Subcutaneous abdominal adipose tissue (tissue), 5 donors: ENCODE data around the gene TREX2.

Experiments used
- H3K27ac ChIP-seq: one replicate; pipeline ENCODE4 v1.7.0; 2013; ENCODE audit warnings: low read depth, mild to moderate bottlenecking, inconsistent platforms, low read length, moderate library complexity
- H3K27me3 ChIP-seq, 5 donors: one replicate each; pipeline ENCODE4 v1.7.0; 2013; ENCODE audit warnings: low read length in 5 of 5, inconsistent platforms in 1 of 5; ENCODE audit not compliant: control insufficient read depth in 5 of 5, insufficient read depth in 4 of 5
- H3K36me3 ChIP-seq, 5 donors: one replicate each; pipeline ENCODE4 v1.7.0; 2013; ENCODE audit warnings: low read length in 5 of 5; ENCODE audit not compliant: control insufficient read depth in 5 of 5, insufficient read depth in 5 of 5
- H3K4me1 ChIP-seq, 5 donors: one replicate each; pipeline ENCODE4 v1.7.0; 2013; ENCODE audit warnings: low read length in 5 of 5, mild to moderate bottlenecking in 3 of 5, moderate library complexity in 1 of 5; ENCODE audit not compliant: control insufficient read depth in 5 of 5, insufficient read depth in 5 of 5
- H3K4me3 ChIP-seq, 5 donors: one replicate each; pipeline ENCODE4 v1.7.0; 2013; ENCODE audit warnings: low read length in 5 of 5, low read depth in 1 of 5
- H3K9ac ChIP-seq, 5 donors: one replicate each; pipeline ENCODE4 v1.7.0; 2013; ENCODE audit warnings: low read length in 5 of 5, mild to moderate bottlenecking in 4 of 5, moderate library complexity in 3 of 5
- H3K9me3 ChIP-seq, 5 donors: one replicate each; pipeline ENCODE4 v1.7.0; 2013; ENCODE audit warnings: low read length in 5 of 5; ENCODE audit not compliant: control insufficient read depth in 5 of 5
- donor health status: healthy.
- donor health status: healthy.
- donor health status: healthy.
- donor health status: healthy.
- donor health status: healthy.

The TREX2 gene

DNA sequence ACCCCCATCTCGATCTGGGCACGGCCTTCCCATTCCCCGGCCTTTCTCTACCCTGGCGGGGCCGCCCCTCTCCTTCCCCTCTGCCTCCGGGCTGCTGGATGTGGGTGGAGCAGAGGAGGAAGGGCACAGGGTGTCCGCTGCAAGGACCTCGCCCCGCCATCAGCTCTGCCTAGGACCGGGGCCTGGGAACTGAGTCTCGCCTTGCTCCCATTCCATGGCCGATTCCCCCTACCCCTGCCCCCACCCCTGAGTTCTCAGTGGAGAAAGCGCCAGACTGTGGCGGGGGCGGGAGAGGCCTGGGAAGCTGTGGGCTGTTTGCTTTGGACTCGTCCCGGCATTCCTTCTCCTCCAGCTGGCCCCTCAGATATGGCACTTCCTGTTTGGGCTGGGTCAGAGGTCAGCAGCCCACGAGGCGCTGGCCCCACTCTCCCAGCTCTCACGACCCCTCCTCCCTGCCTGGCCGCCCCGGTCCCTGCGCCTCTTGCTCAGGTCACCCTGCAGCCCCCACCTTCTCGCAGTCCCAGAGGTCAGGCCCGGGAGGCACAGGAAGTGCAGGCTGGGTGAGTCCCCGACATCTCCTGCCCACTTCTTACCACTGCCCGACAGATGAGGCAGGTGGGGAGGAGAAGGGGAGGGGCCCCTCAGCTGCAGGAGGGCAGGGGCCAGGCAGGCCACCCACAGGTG is 42.5 kb upstream of the TREX2 start:
- H3K9me3 ChIP-seq = peaks cover 0 to 3% (median 0%) of the 10 kb centered on the region in 5 donors
- no peaks in the 10 kb centered on the region for H3K36me3 ChIP-seq
- peaks cover 10 to 18% (median 15%) of the 10 kb centered on the region in 5 donors for H3K27me3 ChIP-seq
- H3K27ac ChIP-seq = no peak overlapping the region
- H3K9ac ChIP-seq = no peak overlapping the region
- no peak overlapping the region for H3K4me3 ChIP-seq
- peaks cover 0 to 25% (median 10%) of the 10 kb centered on the region in 5 donors for H3K4me1 ChIP-seq

DNA sequence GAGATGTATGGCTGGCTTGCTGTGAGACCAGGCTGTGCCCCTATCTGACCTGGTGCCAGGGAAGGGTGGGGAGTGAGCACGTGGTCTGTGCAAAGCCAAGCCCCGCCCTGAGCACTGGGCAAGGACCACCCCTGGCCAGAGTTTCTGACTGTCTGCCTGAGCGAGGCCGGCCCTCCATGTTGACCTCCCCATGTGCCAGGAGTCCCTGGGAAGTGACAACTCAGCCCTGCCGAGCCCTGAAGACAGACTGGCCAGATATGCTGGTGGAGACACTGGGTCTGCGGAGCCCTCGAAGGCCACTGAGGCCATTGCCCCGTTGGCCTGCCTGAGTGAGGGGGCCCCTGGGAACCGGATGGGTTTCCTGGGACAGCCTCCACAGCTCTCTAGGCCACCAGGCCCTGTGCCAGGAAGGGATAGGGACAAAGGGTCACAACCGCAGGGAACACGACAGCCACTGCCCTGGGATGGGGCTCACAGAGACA is 41.8 kb upstream of the TREX2 start:
- Histone ChIP-seq H3K27me3 (peaks cover 13 to 22% (median 15%) of the 10 kb centered on the region in 5 donors), H3K9me3 (no peaks in the 10 kb centered on the region), H3K4me3 (no peak overlapping the region), H3K9ac (no peak overlapping the region), H3K36me3 (no peaks in the 10 kb centered on the region), H3K27ac (no peak overlapping the region), H3K4me1 (peaks cover 0 to 25% (median 10%) of the 10 kb centered on the region in 5 donors)

DNA sequence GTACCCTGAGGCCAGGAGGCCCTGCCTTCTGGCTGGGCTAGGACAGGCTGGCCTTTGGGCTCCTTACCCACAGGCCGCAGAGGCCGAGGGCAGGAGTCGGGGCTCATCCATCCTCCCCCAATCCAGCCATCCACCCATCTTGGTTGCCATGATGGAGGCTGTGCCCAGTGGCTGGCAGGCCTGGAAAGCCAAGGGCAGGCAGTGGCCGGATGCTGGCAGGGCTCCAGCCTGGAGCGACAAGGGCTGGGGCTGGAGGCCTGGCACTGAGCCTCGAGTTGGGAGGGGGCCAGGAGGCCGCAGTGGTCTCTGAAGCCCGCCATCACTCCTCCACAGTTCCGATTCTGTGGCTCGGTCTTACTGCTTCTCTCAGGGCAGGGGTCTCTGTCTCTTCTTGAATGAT is 40.3 kb upstream of the TREX2 start:
- Histone ChIP-seq H3K4me3 (no peak overlapping the region), H3K36me3 (no peaks in the 10 kb centered on the region), H3K9ac (no peak overlapping the region), H3K9me3 (no peaks in the 10 kb centered on the region), H3K27ac (no peak overlapping the region), H3K27me3 (peaks cover 8 to 30% (median 13%) of the 10 kb centered on the region in 5 donors), H3K4me1 (peaks cover 0 to 18% (median 10%) of the 10 kb centered on the region in 5 donors)

DNA sequence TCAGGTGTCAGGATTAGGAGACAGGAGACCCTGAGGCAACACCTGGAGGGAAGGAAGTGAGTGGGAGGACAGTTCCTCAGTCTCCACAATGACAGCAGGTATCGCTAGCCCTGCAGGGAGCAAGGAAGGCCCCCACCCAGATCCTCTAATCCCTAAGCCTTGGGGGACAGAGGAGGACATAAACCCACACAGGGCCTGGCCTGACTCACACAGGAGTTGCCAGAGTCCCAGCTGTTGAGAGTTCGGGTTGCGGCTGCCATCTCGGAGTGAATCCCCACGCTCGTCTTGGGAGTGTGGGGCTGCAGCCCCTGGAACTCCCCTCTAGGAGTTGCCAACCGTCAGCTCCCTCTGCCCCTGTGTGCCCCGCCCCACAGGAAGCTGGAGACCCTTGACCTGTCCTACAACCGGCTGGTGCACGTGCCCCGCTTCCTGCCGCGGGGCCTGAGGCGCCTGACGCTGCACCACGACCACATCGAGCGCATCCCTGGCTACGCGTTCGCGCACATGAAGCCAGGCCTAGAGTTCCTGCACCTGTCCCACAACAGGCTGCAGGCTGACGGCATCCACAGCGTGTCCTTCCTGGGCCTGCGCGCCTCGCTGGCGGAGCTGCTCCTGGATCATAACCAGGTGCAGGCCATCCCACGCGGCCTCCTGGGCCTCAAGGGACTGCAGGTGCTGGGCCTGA is 39.7 kb upstream of the TREX2 start:
- H3K27me3 ChIP-seq = peaks cover 13 to 36% (median 14%) of the 10 kb centered on the region in 5 donors
- no peak overlapping the region for H3K9ac ChIP-seq
- no peaks in the 10 kb centered on the region for H3K36me3 ChIP-seq
- no peak overlapping the region for H3K4me3 ChIP-seq
- no peaks in the 10 kb centered on the region for H3K9me3 ChIP-seq
- peaks cover 0 to 18% (median 10%) of the 10 kb centered on the region in 5 donors for H3K4me1 ChIP-seq
- H3K27ac ChIP-seq = no peak overlapping the region

DNA sequence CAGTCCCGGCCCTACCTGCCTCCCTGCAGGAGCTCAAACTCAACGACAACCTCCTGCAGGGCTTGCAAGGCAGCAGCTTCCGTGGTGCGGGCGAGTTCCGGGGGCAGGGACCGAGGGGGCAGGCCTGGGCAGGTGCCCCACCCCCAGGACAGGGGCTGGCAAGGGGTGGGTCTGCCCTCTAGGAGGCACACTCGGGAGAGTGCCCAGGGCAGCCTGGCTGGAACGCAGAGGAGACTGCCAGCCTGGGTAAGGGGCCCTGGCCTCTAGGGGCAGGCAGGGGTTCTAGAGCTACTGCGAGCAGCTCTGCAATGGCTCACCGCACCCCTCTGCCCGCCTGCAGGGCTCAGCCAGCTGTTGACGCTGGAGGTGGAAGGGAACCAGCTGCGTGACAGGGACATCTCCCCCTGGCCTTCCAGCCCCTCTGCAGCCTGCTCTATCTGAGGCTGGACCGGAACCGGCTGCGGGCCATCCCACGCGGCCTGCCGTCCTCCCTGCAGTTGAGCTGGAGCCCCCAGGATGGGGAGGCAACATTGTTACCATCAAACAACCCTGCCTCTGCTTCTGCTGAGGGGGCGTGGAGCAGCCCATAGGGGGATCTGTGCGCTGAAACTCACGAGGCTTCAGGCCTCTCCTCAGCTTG is 36.6 kb upstream of the TREX2 start:
- H3K9me3 ChIP-seq = peaks cover 0 to 2% (median 0%) of the 10 kb centered on the region in 5 donors
- peaks cover 13 to 52% (median 31%) of the 10 kb centered on the region in 5 donors for H3K27me3 ChIP-seq
- H3K4me3 ChIP-seq = no peak overlapping the region
- H3K36me3 ChIP-seq = no peaks in the 10 kb centered on the region
- H3K9ac ChIP-seq = no peak overlapping the region
- H3K27ac ChIP-seq = no peak overlapping the region
- peaks cover 0 to 4% (median 2%) of the 10 kb centered on the region in 5 donors for H3K4me1 ChIP-seq

DNA sequence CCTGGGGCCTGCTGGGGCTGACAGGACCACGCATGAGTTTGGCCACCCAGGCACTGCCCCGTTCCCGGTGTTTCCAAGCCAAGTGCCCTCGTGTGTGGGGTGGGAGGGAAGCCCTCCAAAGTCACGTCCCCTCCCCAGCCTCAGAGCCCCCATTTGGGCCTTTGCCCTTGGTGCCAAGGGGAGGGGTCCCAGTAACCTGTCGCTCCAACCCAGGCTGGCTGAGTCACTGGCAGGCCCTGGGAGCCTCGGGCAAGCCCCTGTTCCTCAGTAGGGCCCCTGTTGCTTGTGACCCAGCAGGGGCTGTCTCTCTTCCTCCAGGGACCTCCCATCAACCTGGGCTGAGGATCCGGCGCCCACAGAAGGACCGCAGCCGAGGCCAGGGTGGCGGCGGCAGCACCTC is 35.2 kb upstream of the TREX2 start:
- Histone ChIP-seq H3K27ac (no peak overlapping the region), H3K4me3 (no peak overlapping the region), H3K9ac (no peak overlapping the region), H3K27me3 (peaks cover 21 to 58% (median 26%) of the 10 kb centered on the region in 5 donors), H3K4me1 (peaks cover 0 to 15% (median 13%) of the 10 kb centered on the region in 5 donors), H3K36me3 (no peaks in the 10 kb centered on the region), H3K9me3 (peaks cover 0 to 2% (median 0%) of the 10 kb centered on the region in 5 donors)

DNA sequence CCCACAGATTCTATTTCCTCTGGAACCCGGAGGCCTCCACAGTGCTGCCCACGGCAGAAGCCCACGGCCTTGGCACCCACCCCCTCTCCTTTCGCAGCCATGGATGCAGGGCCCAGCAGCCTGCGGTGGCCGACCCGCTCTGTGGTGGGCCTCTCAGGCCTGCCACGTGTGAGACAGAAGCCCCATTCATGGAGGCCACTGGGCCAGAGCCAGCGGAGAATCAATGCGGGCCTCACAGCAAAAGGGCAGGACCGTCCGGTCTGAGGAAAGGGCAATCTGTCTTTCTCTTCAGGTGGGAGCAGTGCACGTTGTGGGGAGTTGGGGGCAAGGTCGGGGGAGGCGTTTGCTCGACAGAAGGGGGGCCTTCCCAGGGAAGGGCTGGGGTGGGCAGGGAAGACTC is 32.9 kb upstream of the TREX2 start:
- H3K36me3 ChIP-seq = no peaks in the 10 kb centered on the region
- H3K27ac ChIP-seq = no peak overlapping the region
- peaks cover 0 to 2% (median 0%) of the 10 kb centered on the region in 5 donors for H3K9me3 ChIP-seq
- peaks cover 21 to 56% (median 29%) of the 10 kb centered on the region in 5 donors for H3K27me3 ChIP-seq
- H3K4me1 ChIP-seq = peaks cover 5 to 27% (median 22%) of the 10 kb centered on the region in 5 donors
- no peak overlapping the region for H3K9ac ChIP-seq
- H3K4me3 ChIP-seq = no peak overlapping the region

DNA sequence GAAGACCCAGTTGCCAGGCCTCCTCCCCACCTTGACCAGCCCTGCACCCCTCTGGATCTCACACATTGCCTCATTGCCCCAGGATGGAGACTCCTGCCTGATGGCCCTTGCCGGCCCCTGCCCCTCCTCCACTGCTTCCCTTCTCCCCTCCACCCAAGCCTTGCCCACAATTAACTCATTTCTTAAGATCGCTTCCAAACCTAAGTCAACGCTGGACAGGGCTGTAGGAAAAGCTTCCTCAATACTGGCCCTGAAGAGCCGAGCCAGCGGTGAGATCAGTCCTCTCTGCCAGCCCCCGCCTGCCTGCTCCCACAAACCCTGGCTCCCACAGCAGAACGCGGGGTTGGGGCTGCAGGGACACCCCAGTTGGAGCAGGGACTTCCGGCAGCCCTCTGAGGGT is 32.0 kb upstream of the TREX2 start:
- H3K27me3 ChIP-seq = peaks cover 16 to 52% (median 29%) of the 10 kb centered on the region in 5 donors
- H3K9me3 ChIP-seq = peaks cover 0 to 2% (median 0%) of the 10 kb centered on the region in 5 donors
- H3K4me1 ChIP-seq = peaks cover 5 to 27% (median 22%) of the 10 kb centered on the region in 5 donors
- H3K36me3 ChIP-seq = no peaks in the 10 kb centered on the region
- no peak overlapping the region for H3K4me3 ChIP-seq
- no peak overlapping the region for H3K9ac ChIP-seq
- H3K27ac ChIP-seq = no peak overlapping the region

DNA sequence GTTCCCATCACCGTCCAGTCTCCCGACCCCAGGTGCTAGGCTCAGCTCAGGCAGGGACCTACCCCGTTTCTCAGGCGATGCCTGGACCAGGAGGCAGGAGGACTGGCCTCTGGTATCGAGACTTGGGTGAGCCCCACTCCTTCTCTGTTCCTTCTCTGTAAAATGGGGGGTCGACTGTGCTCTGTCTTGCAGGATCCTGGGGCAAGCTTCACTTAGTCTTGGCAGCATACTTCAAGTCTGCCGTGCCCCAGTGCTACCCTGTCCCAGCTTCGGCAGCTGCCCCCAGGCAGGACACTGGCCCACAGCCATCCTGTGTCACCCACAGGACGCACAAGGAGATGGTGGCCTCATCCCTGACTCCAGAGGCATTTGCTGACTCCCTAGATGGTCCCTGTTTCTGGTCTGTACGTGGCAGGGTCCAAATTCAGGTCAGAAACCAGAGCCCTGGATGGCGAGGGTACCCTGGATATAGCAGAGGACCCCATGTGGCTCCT is 31.6 kb upstream of the TREX2 start:
- H3K4me3 ChIP-seq = no peak overlapping the region

More for the DNA sequence above, 31.6 kb upstream of the TREX2 start:
- Histone ChIP-seq H3K27me3 (peaks cover 16 to 47% (median 29%) of the 10 kb centered on the region in 5 donors), H3K36me3 (no peaks in the 10 kb centered on the region), H3K4me1 (peaks cover 5 to 27% (median 22%) of the 10 kb centered on the region in 5 donors), H3K27ac (no peak overlapping the region), H3K9ac (no peak overlapping the region), H3K9me3 (peaks cover 0 to 2% (median 0%) of the 10 kb centered on the region in 5 donors)
